MM.1S (cell line): ENCODE results near the gene FAM229A.

Experiments used
- CTCF ChIP-seq: fragments of 300-600 bp; sonication (generic); IDR thresholded peaks from 2 replicates; pipeline ENCODE4 v1.5.1; 2016; ENCODE audit warnings: antibody characterized with exemption, low read length, mixed read lengths
- EZH2 ChIP-seq: fragments of 300-600 bp; sonication (generic); optimal IDR thresholded peaks from 2 replicates; pipeline ENCODE3; 2017; ENCODE audit warnings: low read depth, mild to moderate bottlenecking, antibody characterized with exemption, low read length, mixed read lengths
- EZH2phosphoT487 ChIP-seq: fragments of 300-600 bp; sonication (generic); IDR thresholded peaks from 2 replicates; pipeline ENCODE4 v1.6.1; 2018; ENCODE audit warnings: antibody characterized with exemption, low read length

- TF ChIP-seq CTCF (no peak), EZH2 (no peak), EZH2phosphoT487 (no peak)
Observed at GRCh38 chr1:32341971-32342370, 20.3 kb downstream of the FAM229A start.
